GM12878 (cell line): ENCODE results near the gene HIP1. TPM values are rescaled to one million over a fixed set of nuclear protein-coding genes. Genes with fewer than 3 reads are reported as not detected.

ENCODE experiments used
- ATAC-seq: fragments of 200-7000 bp; cut with Tn5 transposase; 3 replicates; pipeline ENCODE4 v1.9.1; 2020; ENCODE audit warnings: mild to moderate bottlenecking, moderate library complexity
- BruUV-seq: library from RNA; stranded (reverse); fragments of 400-500 nt; replicated peaks from 2 replicates; lab custom pipeline; 2021; lab: Mats Ljungman, UMichigan
- CTCF ChIA-PET: fragments of 300-600 bp; sonication (Branson Sonifier 250); formaldehyde crosslinking; extraction: SDS; loops from one replicate; lab custom pipeline; 2021; ENCODE audit warnings: inconsistent platforms; lab: Yijun Ruan, JAX
- POLR2A ChIA-PET: fragments of 350-600 bp; formaldehyde crosslinking; extraction: SDS; loops from one replicate; lab custom pipeline; 2021; ENCODE audit warnings: inconsistent platforms; lab: Charles Lee
- RAD21 ChIA-PET: fragments of 300-600 bp; sonication (Branson Sonifier 250); formaldehyde crosslinking; loops from one replicate; lab custom pipeline; 2023; ENCODE audit warnings: antibody characterized with exemption; ENCODE audit not compliant: unreplicated experiment; lab: Charles Lee
- SMC1A ChIA-PET: fragments of 300-600 bp; sonication (Branson Sonifier 250); formaldehyde crosslinking; loops from one replicate; lab custom pipeline; 2023; ENCODE audit not compliant: unreplicated experiment, uncharacterized antibody; lab: Charles Lee
- DNase-seq: peaks from one replicate; pipeline ENCODE4 v3.0.0-alpha.2; 2011; ENCODE audit warnings: low read depth, low spot score
- FAIRE-seq: peaks from 3 replicates; lab custom pipeline; 2011; peaks lifted over from hg19 to GRCh38; lab: Jason Lieb, UNC
- H2AFZ ChIP-seq: 2 replicates; pipeline ENCODE4 v1.6.0; 2011; ENCODE audit warnings: low read depth, low read length, control low read depth; ENCODE audit not compliant: control insufficient read depth
- H3K27ac ChIP-seq: 2 replicates; pipeline ENCODE4 v1.5.1; 2011; ENCODE audit warnings: control low read depth; ENCODE audit not compliant: control insufficient read depth, insufficient read depth
- H3K27me3 ChIP-seq, 2 experiments: replicated peaks in 1 of 2; 2 replicates each; pipeline versions ENCODE4 v1.6.0 to v1.6.1; 2011; ENCODE audit warnings: low read length in 1 of 2; ENCODE audit not compliant: control insufficient read depth in 2 of 2, insufficient read depth in 2 of 2
- H3K36me3 ChIP-seq, 2 experiments: 2 replicates each; pipeline ENCODE4 v1.5.1; 2011; ENCODE audit warnings: low read length in 1 of 2; ENCODE audit not compliant: control insufficient read depth in 2 of 2, insufficient read depth in 2 of 2
- H3K4me1 ChIP-seq: 2 replicates; pipeline ENCODE4 v1.6.1; 2011; ENCODE audit warnings: mild to moderate bottlenecking, low read length, moderate library complexity, mixed read lengths; ENCODE audit not compliant: control insufficient read depth, insufficient read depth
- H3K4me2 ChIP-seq: 2 replicates; pipeline ENCODE4 v1.6.0; 2011; ENCODE audit warnings: control low read depth; ENCODE audit not compliant: control insufficient read depth, insufficient read depth
- H3K4me3 ChIP-seq: fragments of 200-600 bp; sonication (generic); 2 replicates; pipeline ENCODE4 v1.5.1; 2016
- H3K79me2 ChIP-seq: 2 replicates; pipeline ENCODE4 v1.6.0; 2011; ENCODE audit warnings: low read length; ENCODE audit not compliant: control insufficient read depth, insufficient read depth
- H3K9ac ChIP-seq: 2 replicates; pipeline ENCODE4 v1.8.0; 2011; ENCODE audit warnings: low read length, control low read depth, mixed read lengths; ENCODE audit not compliant: control insufficient read depth, insufficient read depth
- H3K9me3 ChIP-seq: replicated peaks from 3 replicates; pipeline ENCODE4 v1.5.1; 2011; ENCODE audit warnings: mild to moderate bottlenecking, low read length; ENCODE audit not compliant: control insufficient read depth, insufficient read depth
- H4K20me1 ChIP-seq: 2 replicates; pipeline ENCODE4 v1.6.0; 2011; ENCODE audit not compliant: control insufficient read depth, insufficient read depth
- CUX1 ChIP-seq: IDR thresholded peaks from 2 replicates; pipeline ENCODE4 v1.6.1; 2012; ENCODE audit warnings: improper control_type of control experiment, low read depth, low read length; ENCODE audit not compliant: insufficient replicate concordance
- NFYA ChIP-seq: IDR thresholded peaks from 2 replicates; pipeline ENCODE4 v1.6.1; 2011; ENCODE audit warnings: low read depth, mild to moderate bottlenecking, low read length, improper control_type of control experiment, borderline replicate concordance
- NKRF ChIP-seq: fragments of 450-650 bp; conservative IDR thresholded peaks from 2 replicates; pipeline ENCODE4 v1.6.1; 2017; ENCODE audit warnings: mild to moderate bottlenecking, moderate library complexity
- NR2C1 ChIP-seq: fragments of 450-650 bp; IDR thresholded peaks from 2 replicates; pipeline ENCODE4 v1.6.1; 2017; ENCODE audit warnings: antibody characterized with exemption, mild to moderate bottlenecking, moderate library complexity
- TCF12 ChIP-seq: IDR thresholded peaks from 2 replicates; pipeline ENCODE4 v1.6.1; 2011; ENCODE audit warnings: low read depth, mild to moderate bottlenecking, low read length
- YBX1 ChIP-seq: fragments of 450-650 bp; IDR thresholded peaks from 2 replicates; pipeline ENCODE4 v1.6.1; 2016; ENCODE audit warnings: antibody characterized with exemption
- ZNF24 ChIP-seq: fragments of 450-650 bp; IDR thresholded peaks from 2 replicates; pipeline ENCODE4 v1.6.1; 2017; ENCODE audit warnings: antibody characterized with exemption, mild to moderate bottlenecking
- WGBS: methylation state at CpG from one replicate; pipeline ENCODE4 v1.1.6; 2016; ENCODE audit warnings: low lambda C conversion rate; ENCODE audit not compliant: insufficient replicate concordance, insufficient coverage; ENCODE audit errors: missing lambda C conversion rate; 5-methylcytosine and 5-hydroxymethylcytosine counted together
- in situ Hi-C: fragments of 300-500 bp; cut with MboI; formaldehyde crosslinking; loops from 9 replicates; pipeline ENCODE4 v1.14.3; 2018; ENCODE audit warnings: mixed read lengths
- intact Hi-C: fragments of 100-400 bp; cut with micrococcal nuclease; formaldehyde crosslinking; loops from one replicate; pipeline ENCODE4 v1.14.2; 2022; ENCODE audit not compliant: unreplicated experiment
- polyA plus RNA-seq, 11 experiments: library from polyadenylated mRNA; depleted of rRNA in 4 of 11; unstranded in 6 of 11; stranded (reverse) in 5 of 11; fragments of >200 nt; fragmentation: Nextera tagmentation in 4 of 11; fragmentation: Illumina TruSeq in 1 of 11; extraction: Ambion mirVana in 4 of 11; extraction: Trizol in 1 of 11; gene quantifications; 1 replicate in 1 of 11; 2 replicates in 10 of 11; pipeline versions ENCODE4 v1.2.1 to v1.2.3, GENCODE V29; 2011 to 2016; ENCODE audit warnings: inconsistent platforms in 2 of 11, missing spikeins in 2 of 11, low read depth in 1 of 11
- total RNA-seq, 4 experiments: library from RNA; depleted of rRNA in 3 of 4; stranded (reverse); fragments of >200 nt in 3 of 4; fragmentation: Illumina TruSeq in 1 of 4; extraction: Trizol in 1 of 4; gene quantifications; 2 replicates each; pipeline versions ENCODE4 v1.2.1 to v1.2.3, GENCODE V29; 2013 to 2021

Gene HIP1
- total and polyA plus RNA-seq, 10 of the 15 experiments (the other 5 are each of a cell fraction or from before 2014, with no cell fraction given): 1.2 to 9.7 (median 3.2) TPM

GRCh38 chr7:75656740-75657139 lies 82.0 kb downstream of the HIP1 start:
- Histone ChIP-seq H3K27me3 (no peaks in the 10 kb centered on the region), H3K9me3 (no peaks in the 10 kb centered on the region), H3K79me2 (no peaks in the 10 kb centered on the region), H4K20me1 (no peaks in the 10 kb centered on the region), H3K27ac (no peak overlapping the region), H3K4me2 (no peak overlapping the region), H3K36me3 (no peaks in the 10 kb centered on the region), H3K9ac (no peak overlapping the region), H3K4me1 (peaks cover 4% of the 10 kb centered on the region), H2AFZ (no peak overlapping the region), H3K4me3 (no peak overlapping the region)
- POLR2A ChIA-PET: no interaction called here
- no peak for ATAC-seq
- RAD21 ChIA-PET: no interaction called here
- intact Hi-C loops (no loop called here), in situ Hi-C loops (no loop called here)
- CTCF ChIA-PET: no interaction called here
- no peak for FAIRE-seq
- 84% methylated on average over 7 of the region's 7 CpGs for WGBS
- TF ChIP-seq CUX1 (no peak), NKRF (no peak), TCF12 (no peak), NFYA (no peak), ZNF24 (no peak), YBX1 (no peak), NR2C1 (no peak)
- BruUV-seq: no TSS peak
- no peak for DNase-seq
- SMC1A ChIA-PET: no interaction called here
